ENCODE measurements around the gene LOXL1. TPM values are rescaled to one million over a fixed set of nuclear protein-coding genes. Genes with fewer than 3 reads are reported as not detected.
A peak's percentile ranks its signal among the peaks of the same experiment; 100 is the strongest.

LOXL1 gene
- total RNA-seq, 2 experiments from 2014 or later: not detected

GRCh38 chr15:73949496-73949895 lies 23.2 kb downstream of the LOXL1 start:
- TF ChIP-seq EZH2phosphoT487 (IDR thresholded peaks at IDR 0.05; ENCODE audit: borderline replicate concordance, low read depth, low read length) (no peak), CTCF (conservative IDR thresholded peaks at IDR 0.05; ENCODE audit: low read length) (no peak)
- intact Hi-C loops (cut with micrococcal nuclease; ENCODE audit: unreplicated experiment): no loop called here
- no peak for DNase-seq (ENCODE audit: low spot score)

GRCh38 chr15:73950479-73950830 lies 24.2 kb downstream of the LOXL1 start:
- Histone ChIP-seq H3K4me1 (ENCODE audit: insufficient read depth, low read length, poor library complexity, severe bottlenecking) (no peaks in the 10 kb centered on the region), H3K9me2 (ENCODE audit: insufficient read depth, low read length) (no peaks in the 10 kb centered on the region), H3K4me2 (ENCODE audit: low read length) (no peak overlapping the region), H3K79me2 (ENCODE audit: insufficient read depth, low read depth, low read length) (no peaks in the 10 kb centered on the region), H4K20me1 (ENCODE audit: insufficient read depth, low read length) (no peaks in the 10 kb centered on the region), H3K27ac (ENCODE audit: low read depth, low read length, poor library complexity, severe bottlenecking) (no peak overlapping the region), H2AFZ (ENCODE audit: low read length) (no peak overlapping the region), H3K9me3 (ENCODE audit: low read length) (no peaks in the 10 kb centered on the region), H3K4me3 (ENCODE audit: low read depth, low read length, poor library complexity, severe bottlenecking) (no peak overlapping the region), H3K36me3 (ENCODE audit: insufficient read depth, low read length) (no peaks in the 10 kb centered on the region)
- CTCF ChIA-PET (ENCODE audit: unreplicated experiment): interaction anchor here (1.1 kb wide), 1 partner anchor 22 kb away, joined by 10 read pairs; no protein-coding TSS in a partner anchor
- BruUV-seq (replicated peaks): no TSS peak
- intact Hi-C loops (cut with micrococcal nuclease; ENCODE audit: unreplicated experiment): no loop called here
- POLR2A ChIA-PET: interaction anchor here (0.5 kb wide), 1 partner anchor 15 kb away, joined by 7 read pairs; no protein-coding TSS in a partner anchor
- TF ChIP-seq CTCF (conservative IDR thresholded peaks at IDR 0.05; ENCODE audit: low read length) (no peak), EZH2phosphoT487 (IDR thresholded peaks at IDR 0.05; ENCODE audit: borderline replicate concordance, low read depth, low read length) (no peak)
- no peak for DNase-seq (ENCODE audit: low spot score)

More at GRCh38 chr15:73949496-73949895, 23.2 kb downstream of the LOXL1 start:
- ChIA-PET POLR2A (no interaction called here), CTCF (ENCODE audit: unreplicated experiment) (interaction anchor here (0.5 kb wide), 1 partner anchor 14 kb away, joined by 5 read pairs; no protein-coding TSS in a partner anchor)
- Histone ChIP-seq H2AFZ (ENCODE audit: low read length) (no peak overlapping the region), H3K36me3 (ENCODE audit: insufficient read depth, low read length) (no peaks in the 10 kb centered on the region), H3K4me1 (ENCODE audit: insufficient read depth, low read length, poor library complexity, severe bottlenecking) (no peaks in the 10 kb centered on the region), H3K27ac (ENCODE audit: low read depth, low read length, poor library complexity, severe bottlenecking) (no peak overlapping the region), H3K9me3 (ENCODE audit: low read length) (no peaks in the 10 kb centered on the region), H3K79me2 (ENCODE audit: insufficient read depth, low read depth, low read length) (no peaks in the 10 kb centered on the region), H3K4me3 (ENCODE audit: low read depth, low read length, poor library complexity, severe bottlenecking) (no peak overlapping the region), H4K20me1 (ENCODE audit: insufficient read depth, low read length) (no peaks in the 10 kb centered on the region), H3K9me2 (ENCODE audit: insufficient read depth, low read length) (no peaks in the 10 kb centered on the region), H3K4me2 (ENCODE audit: low read length) (no peak overlapping the region)
- BruUV-seq (replicated peaks): no TSS peak

GRCh38 chr15:73950831-73951561 lies 24.7 kb downstream of the LOXL1 start:
- peak; percentile 71 for DNase-seq (ENCODE audit: low spot score)

More at GRCh38 chr15:73950831-73951561, 24.7 kb downstream of the LOXL1 start:
- no peaks in the 10 kb centered on the region for H3K9me2 ChIP-seq (ENCODE audit: insufficient read depth, low read length)
- no peaks in the 10 kb centered on the region for H3K79me2 ChIP-seq (ENCODE audit: insufficient read depth, low read depth, low read length)
- no peak for TF ChIP-seq EZH2phosphoT487 (IDR thresholded peaks at IDR 0.05; ENCODE audit: borderline replicate concordance, low read depth, low read length)
- peak; percentile 73 for TF ChIP-seq CTCF (conservative IDR thresholded peaks at IDR 0.05; ENCODE audit: low read length)
- H3K36me3 ChIP-seq (ENCODE audit: insufficient read depth, low read length): no peaks in the 10 kb centered on the region
- POLR2A ChIA-PET: interaction anchor here (0.5 kb wide), 1 partner anchor 16 kb away, joined by 7 read pairs; no protein-coding TSS in a partner anchor
- no peak overlapping the region for H2AFZ ChIP-seq (ENCODE audit: low read length)
- no peaks in the 10 kb centered on the region for H4K20me1 ChIP-seq (ENCODE audit: insufficient read depth, low read length)
- H3K4me2 ChIP-seq (ENCODE audit: low read length): no peak overlapping the region
- H3K4me1 ChIP-seq (ENCODE audit: insufficient read depth, low read length, poor library complexity, severe bottlenecking): no peaks in the 10 kb centered on the region
- H3K9me3 ChIP-seq (ENCODE audit: low read length): no peaks in the 10 kb centered on the region
- no TSS peak for BruUV-seq (replicated peaks)
- intact Hi-C loops (cut with micrococcal nuclease; ENCODE audit: unreplicated experiment): loop anchor here (1.0 kb wide), 1 partner anchor 13 kb away; no protein-coding TSS in a partner anchor
- no peak overlapping the region for H3K27ac ChIP-seq (ENCODE audit: low read depth, low read length, poor library complexity, severe bottlenecking)
- CTCF ChIA-PET (ENCODE audit: unreplicated experiment): interaction anchor here (0.5 to 1.1 kb wide), 3 partner anchors 20 to 421 kb away, joined by 3 to 10 read pairs (median 4); no protein-coding TSS in a partner anchor
- H3K4me3 ChIP-seq (ENCODE audit: low read depth, low read length, poor library complexity, severe bottlenecking): no peak overlapping the region
